Stimulated activated CD8-positive, alpha-beta memory T cell treated with anti-CD3 and anti-CD28 coated beads, Interleukin-12 subunit alpha, Interleukin-12 subunit beta, amount 100 ng/mL, for 4 hours (primary cell): ENCODE data around the gene TMEM94.
"Not testable (repeated sequence)": the region's sequence is repeated elsewhere in the genome, so short reads cannot be mapped to it uniquely, and the experiment has no call there.

Experiments
- DNase-seq: peaks from one replicate; pipeline ENCODE4 v3.0.0-alpha.2; 2020; ENCODE audit warnings: low read depth

The TMEM94 gene

DNA sequence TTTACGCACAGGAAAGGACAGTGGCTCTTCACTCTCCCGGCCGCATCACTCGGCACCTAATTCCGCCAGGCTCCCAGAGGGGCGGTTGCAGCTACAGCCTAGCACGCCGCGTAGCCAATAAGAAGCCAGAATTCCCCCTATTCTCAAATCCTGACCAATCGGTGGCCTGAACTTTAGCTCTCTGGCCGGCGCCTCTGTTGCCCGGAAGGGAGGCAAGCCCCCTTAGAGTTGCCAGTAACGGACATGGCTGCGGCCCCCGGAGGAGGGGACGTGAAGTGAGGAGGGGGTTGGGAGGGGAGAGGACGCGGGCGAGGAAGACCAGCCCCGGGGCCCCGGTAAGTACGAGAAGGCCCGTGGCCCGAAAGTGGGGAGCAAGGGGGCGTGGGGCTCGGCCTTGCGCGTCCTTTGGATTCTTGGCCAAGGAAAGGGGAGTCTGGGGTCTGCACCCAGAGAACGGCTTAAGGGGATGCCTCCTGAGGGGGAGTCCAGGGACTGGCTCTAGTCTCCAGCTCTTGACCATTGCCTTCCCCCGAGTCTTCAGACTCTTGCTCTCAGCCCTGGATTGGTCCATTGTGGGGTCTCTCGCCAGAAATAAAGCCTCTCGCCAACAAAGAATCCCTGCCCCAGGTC is at the start of gene TMEM94:
Gene TMEM94, plus strand, starts transcription at position 219 of the 630 bp plus-strand sequence. CDS start 15,271 bp downstream, outside the sequence.
- peak; percentile 79 for DNase-seq

DNA sequence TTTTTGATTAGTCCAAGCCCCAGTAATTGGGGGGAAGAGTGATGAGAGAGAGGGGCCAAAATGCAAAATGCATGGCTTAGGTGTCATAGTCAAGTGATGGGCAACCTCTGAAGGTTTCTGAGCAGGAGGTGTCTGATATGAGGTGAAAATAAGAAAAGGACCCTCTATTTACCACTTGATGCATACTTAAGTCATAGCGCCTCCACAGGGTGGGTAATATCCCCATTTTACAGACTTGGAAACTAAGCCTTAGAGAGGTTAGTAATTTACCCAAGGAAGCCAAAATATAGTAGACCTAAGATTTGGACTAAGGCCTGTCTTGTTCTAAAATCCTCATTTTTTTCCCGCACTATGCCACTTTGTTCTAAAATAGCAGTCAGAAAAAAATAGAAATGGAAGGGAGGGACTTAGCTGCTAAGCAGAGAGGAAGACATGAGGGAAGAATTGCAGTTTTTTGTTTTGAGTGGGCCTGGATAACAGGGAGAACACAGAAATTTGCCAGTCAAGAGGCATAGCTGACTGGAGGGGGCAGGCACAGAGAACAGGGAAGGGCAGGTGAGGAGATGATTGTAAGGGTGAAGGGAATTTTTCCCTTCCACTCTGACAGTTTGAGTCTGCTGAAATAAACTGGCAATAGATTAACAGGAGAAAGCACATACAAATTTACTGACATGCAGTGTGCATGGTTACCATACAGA is 48.6 kb upstream of the TMEM94 start:
- DNase-seq = no peak

DNA sequence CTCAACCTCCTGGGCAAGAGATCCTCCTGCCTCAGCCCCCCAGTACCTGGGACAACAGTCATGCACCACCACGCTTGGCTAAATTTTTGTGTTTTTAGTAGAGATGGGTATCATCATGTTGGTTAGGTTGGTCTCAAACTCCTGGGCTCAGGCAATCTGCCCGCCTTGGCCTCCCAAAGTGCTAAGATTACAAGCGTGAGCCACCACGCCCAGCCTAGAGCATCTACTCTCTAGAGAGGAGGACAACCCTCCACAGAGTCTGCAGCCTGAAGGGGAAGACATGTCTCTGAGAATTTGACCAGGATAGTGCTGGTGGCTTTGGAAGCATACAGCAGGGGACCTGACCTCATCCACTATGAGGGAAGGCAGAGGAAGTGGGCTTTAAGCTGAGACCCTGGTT is 46.3 kb upstream of the TMEM94 start:
- DNase-seq = no peak

DNA sequence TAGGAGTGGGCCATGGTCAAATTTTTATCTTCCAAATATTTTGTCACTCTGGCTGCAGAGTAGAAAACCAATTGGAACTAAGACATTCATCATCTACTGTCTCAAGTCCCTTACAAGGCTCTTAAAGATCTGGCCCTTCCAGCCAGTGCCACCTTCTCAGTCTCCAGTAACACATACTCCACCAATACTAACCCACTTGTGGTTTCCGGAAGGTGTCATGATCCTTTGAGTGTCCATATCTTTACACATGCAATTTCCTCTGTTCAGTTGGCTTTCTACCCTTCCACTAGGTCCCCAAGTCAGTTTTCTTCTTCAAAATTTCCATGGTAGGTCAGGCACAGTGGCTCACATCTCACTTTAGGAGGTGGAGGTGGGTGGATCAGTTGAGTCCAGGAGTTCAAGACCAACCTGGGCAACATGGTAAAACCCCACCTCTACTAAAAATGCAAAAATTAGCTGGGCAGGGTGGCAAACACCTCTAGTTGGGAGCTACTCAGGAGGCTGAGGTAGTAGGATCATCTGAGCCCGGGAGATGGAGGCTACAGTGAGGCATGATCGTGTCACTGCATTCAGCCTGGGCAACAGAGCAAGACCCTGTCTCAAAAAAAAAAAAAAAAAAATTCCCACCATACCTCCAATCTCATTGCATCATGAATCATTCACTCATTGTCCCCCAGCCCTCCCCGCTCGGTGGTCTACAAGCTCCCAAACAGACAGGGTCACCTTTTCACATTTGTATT is 44.9 kb upstream of the TMEM94 start:
- no peak for DNase-seq

DNA sequence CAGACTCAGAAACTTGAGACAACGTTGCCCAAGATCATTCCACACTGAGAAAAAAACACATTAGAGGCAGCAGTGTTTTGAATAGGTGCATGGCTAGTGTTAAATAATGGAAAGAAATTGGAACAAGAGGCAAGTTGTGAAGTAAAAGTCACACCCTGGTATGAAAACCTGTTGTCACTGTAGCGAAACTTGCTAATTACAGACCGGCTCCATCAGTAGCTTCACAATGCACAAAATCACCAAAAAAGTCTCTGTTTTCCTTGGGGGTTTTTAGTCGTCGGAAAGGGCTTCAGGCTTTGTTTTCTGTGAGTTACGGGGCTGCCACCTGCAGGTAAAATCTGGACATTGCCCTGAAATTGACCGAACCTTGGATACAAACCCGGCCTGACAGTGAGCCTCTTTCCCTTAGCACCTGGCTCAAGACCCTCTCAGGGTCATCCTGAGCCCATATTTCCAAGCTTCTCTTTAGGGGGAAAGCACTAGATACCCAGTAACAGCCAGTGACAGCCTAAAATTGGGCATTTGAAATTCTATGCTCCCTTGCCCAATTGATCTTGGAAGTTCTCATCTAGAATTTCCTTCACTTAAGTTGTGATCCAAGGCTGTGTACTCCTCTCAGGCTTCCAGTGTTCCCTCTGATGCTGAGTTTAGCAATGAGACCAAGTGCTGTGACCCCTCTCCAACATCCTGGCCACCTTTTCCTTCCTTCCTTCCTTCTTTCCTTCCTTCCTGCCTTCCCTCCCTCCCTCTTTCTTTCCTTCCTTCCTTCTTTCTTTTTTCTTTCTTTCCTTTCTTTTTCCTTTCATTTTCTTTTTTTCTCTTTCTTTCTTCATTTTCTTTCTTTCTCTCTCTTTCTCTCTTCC is 43.7 kb upstream of the TMEM94 start:
- peak; percentile 52 for DNase-seq

DNA sequence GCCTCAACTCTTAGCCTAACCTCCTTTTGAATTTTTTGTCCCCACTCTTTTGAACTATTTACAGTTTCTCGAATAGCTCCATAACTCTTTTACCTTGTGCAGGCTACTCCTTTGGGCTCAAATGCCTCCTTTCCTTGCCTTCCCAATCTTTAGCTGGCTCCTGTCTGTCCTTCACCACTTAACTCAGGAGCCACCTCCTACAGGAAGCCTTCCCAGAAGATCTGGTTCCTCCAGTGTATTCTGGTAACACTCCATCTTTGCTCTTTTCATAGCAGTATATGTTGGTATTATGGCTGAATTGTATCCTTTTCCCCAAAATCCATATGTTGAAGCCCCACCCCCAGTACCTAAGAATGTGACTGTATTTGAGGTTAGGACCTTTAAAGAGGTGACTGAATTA is 41.9 kb upstream of the TMEM94 start:
- no peak for DNase-seq

DNA sequence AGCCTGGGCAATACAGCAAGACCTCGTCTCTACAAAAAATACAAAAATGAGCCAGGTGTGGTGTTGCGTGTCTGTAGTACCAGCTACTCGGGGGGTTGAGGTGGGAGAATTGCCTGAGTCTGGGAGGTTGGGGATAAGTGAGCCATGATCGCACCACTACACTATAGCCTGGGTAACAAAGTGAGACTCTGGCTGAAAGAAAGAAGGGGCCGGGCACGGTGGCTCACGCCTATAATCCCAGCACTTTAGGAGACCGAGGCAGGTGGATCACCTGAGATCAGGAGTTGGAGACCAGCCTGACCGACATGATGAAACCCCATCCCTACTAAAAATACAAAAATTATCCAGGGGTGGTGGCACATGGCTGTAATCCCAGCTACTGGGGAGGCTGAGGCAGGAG is 40.4 kb upstream of the TMEM94 start:
- DNase-seq = no peak

DNA sequence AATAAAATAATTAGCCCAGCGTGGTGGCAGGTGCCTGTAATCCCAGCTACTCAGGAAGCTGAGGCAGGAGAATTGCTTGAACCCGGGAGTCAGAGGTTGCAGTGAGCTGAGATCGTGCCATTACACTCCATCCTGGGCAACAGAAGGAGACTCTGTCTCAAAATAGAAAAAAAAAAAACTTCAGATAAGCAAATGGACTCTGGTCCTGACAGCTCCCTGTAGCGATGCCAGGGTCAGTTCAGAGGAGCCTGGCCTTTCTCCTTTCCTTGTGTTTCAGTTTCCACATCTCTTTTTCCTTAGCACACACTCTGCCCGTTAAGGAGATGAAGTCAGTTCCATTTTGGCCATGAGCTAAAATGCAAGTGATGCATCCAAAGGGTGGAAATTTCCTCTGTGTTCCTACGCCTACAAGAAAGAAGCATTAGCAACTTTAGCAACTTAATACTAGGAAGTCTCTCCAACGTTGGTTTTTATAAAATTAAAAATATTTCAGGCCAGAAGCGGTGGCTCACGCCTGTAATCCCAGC is 39.3 kb upstream of the TMEM94 start:
- no peak for DNase-seq

DNA sequence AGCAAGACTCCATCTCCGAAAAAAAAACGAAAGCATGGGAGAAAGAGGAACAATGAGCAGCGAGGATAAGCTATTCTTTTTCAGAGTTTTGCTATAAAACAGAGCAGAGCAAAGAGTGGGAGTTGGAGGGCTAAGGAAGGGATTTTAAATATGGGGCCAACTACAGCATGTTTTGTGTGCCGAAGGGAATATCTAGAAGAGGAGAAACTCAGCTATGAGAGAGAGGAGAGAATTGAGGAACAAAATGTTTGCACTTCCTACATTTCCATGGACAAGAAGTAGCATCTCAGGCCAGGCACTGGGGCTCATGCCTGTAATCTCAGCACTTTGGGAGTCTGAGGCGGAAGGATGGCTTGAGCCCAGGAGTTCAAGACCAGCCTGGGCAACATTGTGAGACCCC is 37.9 kb upstream of the TMEM94 start:
- DNase-seq = no peak

DNA sequence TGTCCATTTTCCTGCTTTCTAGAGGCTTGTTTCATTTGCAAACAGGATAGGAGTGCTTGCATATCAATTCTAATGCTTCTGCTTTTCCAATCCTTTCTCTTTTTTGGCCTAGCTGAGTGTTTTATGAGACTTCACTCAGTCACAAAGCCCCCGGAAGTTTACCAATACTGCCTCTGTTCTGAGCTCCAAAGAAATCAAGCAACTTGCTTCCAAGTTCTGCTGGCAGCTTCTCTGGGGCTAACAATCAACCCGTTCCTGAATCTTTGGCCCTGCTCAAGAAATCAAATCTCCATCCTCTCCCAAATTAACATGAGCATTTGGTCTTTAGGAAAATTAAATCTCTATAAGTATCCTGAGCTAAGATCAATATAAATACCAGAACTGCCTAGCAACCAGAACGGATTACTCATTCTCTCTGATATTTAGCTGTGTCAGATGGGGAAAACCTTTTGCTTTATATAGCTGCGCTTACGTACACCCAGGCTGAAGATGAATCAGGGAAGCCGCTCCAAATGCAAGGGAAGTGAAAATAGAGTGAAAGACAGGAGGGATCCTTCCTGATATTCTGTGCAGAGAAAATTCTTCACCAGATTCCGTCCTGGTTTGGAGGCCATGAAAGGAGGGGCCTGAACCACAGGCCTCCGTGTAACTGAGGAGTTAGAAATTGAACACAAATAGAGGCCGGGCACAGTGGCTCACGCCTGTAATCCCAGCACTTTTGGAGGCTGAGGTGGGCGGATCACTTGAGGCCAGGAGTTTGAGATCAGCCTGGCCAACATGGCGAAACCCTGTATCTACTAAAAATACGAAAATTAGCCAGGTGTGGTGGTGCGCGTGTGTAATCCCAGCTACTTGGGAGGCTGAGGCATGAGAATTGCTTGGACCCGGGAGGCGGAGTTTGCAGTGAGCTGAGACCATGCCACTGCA is 27.6 kb upstream of the TMEM94 start:
- no peak for DNase-seq

DNA sequence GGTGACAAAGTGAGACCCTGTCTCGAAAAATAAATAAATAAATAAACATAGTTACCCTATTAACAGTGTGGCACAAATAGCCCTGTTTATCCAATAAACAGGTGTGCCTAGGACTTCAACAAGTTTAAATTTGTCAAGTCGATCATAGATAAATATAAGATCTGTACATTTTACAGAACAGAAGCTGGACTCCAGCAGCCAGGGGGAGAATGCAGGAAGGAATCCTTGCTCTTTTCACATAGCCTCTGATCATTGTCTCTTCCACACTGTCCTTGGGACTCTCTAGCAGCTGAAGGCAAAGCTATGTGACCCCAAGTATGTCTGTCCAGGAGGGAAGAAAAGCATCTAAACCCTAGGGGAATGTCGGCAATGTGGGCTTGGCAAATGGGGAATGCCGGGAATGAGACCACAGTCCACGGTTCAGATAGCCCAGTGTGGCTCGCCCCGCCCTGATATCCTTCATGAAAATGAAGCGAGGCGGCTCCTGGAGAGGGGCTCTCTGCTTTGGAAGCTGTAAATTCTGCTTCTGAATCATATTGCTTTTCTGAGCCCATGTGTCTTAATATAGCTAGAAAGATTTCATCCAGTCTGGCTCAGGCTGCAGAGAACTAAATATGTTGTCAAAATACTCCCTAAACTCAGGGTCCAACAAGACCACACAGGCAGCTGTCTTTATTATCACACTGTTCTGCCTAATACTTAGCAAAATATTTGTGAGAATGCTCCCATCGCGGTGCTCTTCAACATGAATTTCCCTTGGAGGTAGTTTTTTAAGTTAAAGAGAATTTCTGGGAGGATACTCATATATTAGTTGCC is 26.1 kb upstream of the TMEM94 start:
- no peak for DNase-seq

DNA sequence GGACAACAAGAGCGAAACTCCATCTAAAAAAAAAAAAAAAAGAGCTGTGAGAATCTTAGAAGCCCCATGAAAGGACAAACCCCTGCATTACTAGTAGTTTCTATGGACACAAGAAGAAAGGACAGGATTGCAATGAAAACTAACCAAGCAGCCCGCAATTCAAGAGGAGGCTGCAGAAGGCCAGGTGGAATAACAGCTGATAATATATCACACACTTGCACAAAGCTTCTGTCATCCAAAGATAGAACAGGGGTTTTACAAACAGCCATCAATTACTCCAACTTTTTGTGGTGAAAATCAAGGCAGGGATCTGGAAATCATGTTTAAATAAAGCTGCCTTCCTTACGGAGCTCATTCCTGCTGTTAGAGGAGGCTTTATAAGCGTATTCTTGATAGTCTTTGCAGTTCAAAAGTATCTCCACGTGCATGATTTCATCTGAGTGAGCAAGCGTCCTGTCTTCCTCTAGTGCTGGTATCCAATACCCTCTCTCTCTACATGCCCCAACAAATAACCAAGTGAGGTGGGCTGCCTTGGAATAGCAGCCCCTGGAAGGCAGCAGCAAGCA is 23.1 kb upstream of the TMEM94 start:
- DNase-seq = no peak

DNA sequence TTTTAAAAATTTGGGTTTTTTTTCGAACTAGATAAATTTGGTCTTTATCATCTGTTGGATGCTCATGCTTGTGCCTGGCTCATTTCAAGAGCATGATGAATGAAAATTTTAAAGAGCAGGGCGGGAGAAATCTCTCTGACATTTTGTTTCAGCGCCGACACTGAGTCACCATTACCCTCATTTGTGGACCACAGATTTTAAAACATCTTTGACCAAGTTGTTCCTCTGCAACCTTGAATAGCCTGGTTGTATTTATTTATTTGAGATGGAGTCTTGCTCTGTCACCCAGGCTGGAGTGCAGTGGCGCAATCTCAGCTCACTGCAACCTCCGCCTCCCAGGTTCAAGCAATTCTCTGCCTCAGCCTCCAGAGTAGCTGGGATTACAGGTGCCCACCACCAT is 22.0 kb upstream of the TMEM94 start:
- DNase-seq = not testable (repeated sequence)

DNA sequence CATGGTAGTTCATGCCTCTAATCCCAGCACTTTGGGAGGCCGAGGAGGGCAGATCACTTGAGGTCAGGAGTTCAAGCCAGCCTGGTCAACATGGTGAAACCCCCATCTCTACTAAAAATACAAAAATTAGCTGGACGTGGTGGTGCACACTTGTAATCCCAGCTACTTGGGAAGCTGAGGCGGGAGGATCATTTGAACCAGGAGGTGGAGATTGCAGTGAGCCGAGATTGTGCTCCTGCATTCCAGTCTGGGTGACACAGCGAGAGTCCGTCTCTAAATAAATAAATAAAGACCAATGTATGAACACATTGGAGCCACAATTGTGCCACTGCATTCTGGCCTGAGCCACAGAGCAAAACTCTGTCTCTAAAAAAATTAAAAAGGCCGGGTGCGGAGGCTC is 19.0 kb upstream of the TMEM94 start:
- DNase-seq = not testable (repeated sequence)

DNA sequence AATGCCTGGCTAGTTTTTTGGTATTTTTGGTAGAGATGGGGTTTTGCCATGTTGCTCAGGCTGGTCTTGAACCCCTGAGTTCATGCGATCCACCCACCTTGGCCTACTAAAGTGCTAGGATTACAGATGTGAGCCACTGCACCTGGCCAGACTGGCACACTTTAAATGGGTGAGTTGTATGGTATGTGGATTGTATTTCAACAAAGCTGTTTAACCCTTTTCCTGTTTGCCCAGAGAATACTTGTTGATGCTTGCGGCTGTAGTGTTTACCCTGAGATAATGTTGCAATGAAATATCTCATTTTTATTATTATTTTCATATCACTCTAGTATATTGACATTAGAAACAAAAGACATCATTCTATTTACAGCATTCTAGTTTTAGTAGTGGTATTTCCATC is 17.1 kb upstream of the TMEM94 start:
- no peak for DNase-seq

DNA sequence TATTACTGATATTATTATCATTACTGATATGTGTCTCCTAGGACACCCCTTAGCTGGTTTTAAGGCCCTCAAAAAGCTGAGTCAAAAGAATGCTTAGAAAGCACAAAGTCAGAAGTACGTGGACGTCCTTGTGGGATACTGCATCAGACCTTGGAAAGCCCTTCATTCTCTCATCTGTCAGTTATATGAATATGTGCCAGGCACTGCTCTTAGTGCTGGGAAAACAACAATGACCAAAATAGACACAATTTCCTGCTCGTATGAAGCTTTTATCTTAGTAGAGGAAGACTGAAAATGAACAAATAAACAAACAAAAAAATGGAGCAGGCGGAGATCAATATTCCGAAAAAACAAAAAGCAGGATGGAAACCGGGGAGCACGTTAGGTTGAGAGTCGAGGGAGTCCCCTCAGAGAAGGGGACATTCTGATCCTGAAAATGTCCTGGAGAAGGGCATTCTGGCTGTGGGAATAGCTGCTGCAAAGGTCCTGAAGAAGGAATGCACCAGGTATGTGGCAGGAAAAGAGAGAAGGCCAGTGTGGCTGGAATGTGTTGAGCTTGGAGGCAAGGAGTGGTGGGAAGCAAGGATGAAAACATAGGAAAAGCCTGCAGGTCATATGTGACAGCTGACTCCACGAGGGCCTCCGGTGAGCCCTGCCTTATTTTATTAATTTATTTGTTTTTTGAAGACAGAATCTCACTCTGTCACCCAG is 15.5 kb upstream of the TMEM94 start:
- DNase-seq = no peak

DNA sequence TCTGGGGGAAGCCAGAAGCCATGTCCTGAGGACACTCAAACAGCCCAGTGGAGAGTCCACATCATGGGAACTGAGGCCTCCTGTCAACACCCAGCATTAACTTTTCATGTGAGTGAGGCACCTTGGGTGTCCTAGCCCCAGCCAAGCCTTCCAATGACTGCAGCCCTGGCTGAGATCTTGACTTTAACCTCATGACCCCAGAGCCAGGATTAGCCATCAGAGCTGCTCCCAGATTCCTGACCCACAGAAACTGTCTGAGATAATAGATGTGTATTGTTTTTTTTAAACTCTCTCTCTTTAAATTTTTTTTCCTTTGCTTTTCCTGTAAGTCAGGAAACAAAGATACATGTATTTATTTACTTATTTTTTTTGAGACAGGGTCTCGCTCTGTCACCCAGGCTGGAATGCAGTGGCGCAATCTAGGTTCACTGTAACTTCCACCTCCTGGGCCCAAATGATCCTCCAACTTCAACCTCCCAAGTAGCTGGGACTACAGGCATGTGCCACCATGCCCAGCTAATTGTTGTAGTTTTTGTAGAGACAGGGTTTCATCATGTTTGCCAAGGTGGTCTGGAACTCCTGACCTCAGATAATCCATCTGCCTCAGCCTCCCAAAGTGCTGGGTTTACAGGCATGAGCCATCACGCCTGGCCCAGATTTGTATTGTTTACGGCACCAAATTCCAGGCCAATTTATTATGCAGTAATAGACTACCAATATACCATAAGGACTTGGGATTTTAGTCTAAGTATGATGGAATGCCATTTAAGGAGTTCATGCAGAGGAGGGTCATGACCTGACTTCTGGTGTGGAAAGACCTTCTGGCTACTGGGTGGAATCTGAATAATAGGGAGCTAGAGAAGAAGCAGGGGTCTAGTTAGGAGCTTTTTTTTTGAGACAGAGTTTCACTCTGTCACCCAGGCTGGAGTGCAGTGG is 14.0 kb upstream of the TMEM94 start:
- DNase-seq = no peak

DNA sequence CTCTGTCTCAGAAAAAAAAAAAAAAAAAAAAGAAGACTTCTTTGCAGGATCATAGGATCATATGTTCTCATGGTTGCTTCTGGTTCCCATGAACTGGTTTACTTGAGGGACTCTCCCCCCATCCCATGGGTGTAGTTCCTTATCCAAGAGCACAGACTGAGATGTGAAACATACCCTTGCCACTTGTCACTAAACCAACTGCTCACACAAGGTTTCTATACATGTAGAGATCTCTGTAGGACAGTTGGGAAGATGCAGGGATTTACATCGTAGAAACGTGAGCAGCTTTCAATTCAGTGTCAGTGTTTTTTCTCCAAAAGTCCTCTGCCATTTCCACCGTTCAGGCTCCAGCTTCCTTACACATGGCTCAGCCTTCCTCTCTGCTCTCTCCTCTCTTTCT is 11.1 kb upstream of the TMEM94 start:
- DNase-seq = no peak
